ENCODE results near the gene PLCXD3.
"Not testable (repeated sequence)": the region's sequence is repeated elsewhere in the genome, so short reads cannot be mapped to it uniquely, and the experiment has no call there.

Gene PLCXD3, protein sequence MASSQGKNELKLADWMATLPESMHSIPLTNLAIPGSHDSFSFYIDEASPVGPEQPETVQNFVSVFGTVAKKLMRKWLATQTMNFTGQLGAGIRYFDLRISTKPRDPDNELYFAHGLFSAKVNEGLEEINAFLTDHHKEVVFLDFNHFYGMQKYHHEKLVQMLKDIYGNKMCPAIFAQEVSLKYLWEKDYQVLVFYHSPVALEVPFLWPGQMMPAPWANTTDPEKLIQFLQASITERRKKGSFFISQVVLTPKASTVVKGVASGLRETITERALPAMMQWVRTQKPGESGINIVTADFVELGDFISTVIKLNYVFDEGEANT
- total RNA-seq = 0 to 0.05 reads per million in 2 donors

DNA sequence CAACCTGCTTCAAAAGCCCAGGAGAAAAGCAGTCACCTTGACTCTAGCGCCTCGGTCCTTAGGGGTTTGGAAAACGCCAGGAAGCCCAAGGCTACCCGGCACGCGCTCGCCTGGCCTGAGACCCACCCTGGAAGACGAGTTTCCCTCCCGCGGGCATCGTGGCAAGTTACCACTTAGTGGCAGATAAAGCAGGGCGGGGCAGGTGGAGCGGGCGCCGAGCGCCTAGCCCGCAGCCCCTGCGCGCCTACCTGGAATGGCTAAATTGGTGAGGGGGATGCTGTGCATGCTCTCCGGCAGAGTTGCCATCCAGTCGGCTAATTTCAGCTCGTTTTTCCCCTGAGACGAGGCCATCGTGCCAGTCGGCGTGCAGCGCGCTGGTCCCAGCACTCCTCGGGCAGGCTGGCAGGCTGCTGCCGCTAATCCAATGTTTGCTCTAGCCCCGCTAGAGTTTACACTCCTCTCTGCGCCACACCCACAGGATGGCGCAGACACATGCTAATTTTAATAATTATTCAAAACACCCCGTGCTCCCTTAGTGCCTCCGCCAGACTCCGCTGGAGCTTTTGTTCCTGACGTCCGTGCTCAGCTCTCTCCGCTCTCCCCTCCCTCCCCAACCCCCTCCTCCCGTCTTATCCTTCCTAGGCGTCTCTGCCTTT is at the start of gene PLCXD3:
Gene PLCXD3 (minus strand): TSS at position 426 of the 656 bp plus-strand sequence. CDS start 75 bp downstream, at position 351.
- DNase-seq = peak; percentile 1

GRCh38 chr5:41559184-41559583 is 48.8 kb upstream of the PLCXD3 start:
- no peak for DNase-seq

- DNase-seq = no peak
These were observed 47.9 kb upstream of the PLCXD3 start for GRCh38 chr5:41558295-41558694.

DNA sequence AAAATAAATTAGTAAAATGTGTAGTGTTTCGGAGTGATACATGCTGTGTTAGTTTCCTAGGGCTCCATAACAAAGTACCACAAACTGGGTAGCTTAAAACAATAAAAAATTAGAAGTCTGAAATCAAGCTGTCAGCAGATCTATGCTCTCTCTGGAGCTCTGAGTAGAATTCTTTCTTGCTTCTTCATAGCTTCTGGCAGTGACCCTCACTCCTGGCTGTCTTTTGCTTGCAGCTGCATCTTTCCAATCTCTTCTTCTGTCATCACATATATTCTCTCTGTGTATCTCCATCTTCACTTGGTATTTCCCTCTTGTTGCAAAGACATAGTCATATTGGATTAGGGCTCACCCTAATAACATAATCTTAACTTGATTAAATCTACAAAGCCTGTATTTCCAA is 37.6 kb upstream of the PLCXD3 start:
- DNase-seq = no peak

GRCh38 chr5:41542183-41542582 is 31.8 kb upstream of the PLCXD3 start:
- DNase-seq = no peak

DNA sequence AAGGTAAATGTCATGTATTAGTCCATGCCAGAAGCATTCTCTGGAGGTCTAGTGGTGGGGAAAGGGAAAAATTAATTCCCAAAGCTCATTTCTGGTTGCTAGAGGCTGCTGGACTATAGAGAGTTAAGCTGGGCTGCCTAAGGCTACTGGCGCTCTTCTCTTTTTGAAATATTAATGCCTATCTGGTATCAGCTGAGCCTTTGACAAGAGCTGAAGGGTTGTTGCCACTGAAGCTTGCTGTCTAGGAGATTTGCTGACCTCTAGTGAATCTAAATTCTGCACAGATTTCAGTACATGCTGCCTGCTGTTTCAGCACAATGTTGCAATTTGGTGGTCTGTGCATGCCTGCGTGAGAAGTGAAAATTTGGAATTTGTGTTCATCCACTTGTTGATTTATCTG is 29.1 kb upstream of the PLCXD3 start:
- no peak for DNase-seq

DNA sequence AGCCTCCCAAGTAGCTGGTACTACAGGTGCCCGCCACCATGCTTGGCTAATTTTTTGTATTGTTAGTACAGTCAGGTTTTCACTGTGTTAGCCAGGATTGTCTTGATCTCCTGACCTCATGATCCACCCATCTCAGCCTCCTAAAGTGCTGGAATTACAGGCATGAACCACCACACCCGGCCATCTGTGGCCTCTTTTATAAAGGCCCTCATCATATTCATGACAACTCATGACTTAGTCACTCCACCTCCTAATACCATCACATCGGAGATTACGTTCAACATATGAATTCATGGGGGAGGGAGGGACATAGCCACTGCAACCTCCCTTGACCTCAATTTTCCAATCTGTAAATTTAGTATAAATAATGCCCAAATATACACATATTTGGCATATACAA is 27.2 kb upstream of the PLCXD3 start:
- no peak for DNase-seq

DNA sequence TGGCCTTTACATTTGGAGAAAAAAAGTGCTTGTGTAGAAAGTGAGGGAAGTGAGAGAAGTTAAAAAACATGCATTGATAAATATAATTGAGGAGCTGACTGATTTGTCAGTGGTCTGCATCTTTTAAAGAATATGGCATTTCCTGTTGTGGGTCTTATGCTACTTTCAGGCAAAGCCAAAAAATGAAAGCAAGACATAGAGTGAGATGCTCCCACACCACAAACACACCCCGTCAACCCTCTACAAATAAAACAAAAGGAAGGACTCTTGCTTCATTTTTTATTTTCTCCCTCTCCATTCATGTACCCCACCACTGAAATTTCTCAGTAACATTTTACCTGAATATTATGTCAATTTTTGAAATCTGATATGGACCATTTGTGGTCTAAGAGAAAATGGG is 22.1 kb upstream of the PLCXD3 start:
- no peak for DNase-seq

DNA sequence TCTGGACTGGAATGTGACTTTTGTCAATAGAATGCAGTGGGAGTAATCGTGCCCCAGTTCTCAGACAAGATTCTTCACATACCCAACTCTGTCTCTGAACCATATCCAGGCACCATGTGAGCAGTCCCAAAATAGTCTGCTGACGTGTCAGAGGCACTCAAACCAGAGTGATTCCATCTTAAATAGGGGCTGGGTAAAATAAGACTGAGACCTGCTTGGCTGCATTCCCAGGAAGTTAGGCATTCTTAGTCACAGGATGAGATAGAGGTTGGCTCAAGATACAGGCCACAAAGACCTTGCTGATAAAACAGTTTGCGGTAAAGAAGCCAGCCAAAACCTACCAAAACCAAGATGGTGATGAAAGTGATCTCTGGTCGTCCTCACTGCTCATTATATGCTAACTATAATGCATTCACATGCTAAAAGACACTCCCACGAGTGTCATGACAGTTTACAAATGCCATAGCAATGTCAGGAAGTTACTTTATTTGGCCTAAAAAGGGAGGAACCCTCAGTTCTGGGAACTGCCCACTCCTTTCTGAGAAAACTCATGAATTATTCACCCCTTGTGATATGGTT is 16.9 kb upstream of the PLCXD3 start:
- DNase-seq = no peak

DNA sequence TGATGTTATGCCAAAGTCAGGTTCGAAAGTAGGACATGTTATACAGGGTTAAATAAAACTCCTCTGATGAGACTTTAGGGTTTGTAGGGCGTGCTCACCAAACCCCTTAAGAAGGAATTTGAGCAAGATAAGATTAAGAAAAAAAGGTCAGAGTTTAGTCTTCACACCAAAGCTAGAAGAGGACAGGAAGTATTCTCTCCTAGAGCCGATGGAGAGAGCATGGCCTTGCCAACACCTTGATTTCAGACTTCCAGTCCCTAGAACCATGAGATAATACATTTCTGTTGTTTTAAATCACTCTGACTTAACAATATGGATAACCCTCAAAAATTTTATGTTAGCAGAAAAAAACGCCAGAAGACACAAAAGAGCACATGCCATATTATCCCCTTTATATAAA is 16.3 kb upstream of the PLCXD3 start:
- no peak for DNase-seq

GRCh38 chr5:41524174-41524573 is 13.8 kb upstream of the PLCXD3 start:
- DNase-seq = no peak

- DNase-seq = no peak
These were observed 11.9 kb upstream of the PLCXD3 start for GRCh38 chr5:41522193-41522786.

GRCh38 chr5:41519801-41520200 is 9.4 kb upstream of the PLCXD3 start:
- no peak for DNase-seq

GRCh38 chr5:41517909-41518308 is 7.5 kb upstream of the PLCXD3 start:
- DNase-seq = no peak

DNA sequence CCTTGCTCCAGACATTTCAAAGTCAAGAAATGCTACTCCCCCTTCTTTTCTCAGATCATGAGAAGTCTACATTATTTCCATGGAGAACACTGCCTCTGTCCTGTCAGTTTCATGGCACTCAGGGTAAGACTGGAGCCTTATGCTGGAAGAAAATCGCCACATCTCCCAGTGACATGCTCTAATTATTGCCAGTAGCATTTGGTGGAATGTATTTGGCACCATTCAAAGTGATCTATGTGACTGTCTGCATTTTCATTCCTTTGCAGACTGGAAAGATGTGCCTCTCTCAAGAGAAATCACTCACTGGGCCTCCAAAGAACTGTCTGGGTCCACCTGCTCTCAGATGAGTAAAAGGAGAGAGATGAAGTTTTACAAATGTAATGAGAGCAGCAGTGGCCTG is 840 bp upstream of the PLCXD3 start:
- no peak for DNase-seq

DNA sequence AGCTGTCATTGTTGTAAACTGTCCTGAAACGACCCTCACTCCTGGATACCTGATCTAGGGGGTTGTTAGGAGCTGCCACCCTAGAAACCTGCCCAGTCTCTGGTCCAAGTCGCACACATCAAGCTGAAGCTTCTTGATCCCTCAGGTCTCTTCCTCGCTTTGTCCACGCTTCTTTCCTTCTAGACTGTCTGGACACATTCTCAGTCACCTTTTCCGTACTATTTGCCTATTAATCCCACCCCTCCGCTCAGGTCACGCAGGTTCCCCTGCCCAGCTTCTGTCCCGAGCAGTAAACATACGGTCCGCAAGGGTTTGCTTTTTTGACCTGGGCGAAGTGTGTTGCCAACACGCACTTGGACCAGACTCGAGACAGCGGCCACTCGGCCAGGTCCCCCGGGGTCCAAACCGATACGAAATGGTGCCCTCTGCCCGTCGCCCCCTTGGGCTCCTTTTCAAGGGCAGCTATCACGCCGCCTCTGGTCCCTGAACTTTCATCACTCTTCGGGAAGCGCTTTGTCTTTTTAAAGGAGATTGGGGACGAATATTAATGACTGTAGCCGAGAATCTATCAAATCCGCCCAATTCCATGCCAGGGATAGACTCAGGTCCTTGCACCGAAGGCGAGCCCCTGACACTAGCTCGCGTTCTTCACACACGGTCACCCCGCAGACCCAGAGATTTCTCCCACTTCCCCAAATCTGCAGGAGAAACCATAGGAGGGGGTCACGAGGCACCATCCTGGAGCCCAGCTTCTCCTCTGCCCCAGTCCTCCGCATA is 814 bp downstream of the PLCXD3 start:
- DNase-seq = no peak

DNA sequence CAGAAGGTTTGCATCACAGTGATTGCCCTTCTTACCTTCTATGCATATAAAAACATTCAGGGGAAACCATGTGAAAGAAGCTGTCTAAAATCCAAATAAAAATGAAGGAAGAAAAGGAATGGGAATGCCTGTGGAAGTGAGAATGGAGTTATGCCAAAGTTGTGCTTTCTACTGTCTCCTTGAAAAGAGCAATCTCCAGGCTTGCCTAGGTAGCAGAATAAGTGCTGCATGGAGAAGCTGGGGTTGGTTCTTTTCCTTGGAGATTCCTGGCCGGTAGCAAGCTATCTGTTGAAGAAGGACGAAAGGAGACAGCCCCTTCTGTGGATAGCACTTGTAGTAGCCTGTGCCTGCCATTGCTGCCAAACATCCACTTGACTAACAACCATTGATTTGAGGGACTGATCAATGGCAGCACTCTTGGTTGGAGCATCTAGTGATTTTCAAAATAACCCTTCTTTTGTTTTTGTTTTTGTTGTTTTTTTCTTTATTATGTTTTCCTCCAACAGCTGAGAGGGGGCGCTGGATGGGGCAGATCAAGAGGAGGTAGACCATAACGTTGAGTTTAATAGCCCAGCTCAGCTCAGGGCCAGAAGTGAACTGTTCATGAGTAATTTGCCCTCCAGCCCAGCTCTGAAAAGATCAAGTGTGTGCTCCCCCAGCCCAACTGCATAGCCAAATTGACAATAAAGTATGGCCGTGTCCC is 1.6 kb downstream of the PLCXD3 start:
- DNase-seq = no peak

DNA sequence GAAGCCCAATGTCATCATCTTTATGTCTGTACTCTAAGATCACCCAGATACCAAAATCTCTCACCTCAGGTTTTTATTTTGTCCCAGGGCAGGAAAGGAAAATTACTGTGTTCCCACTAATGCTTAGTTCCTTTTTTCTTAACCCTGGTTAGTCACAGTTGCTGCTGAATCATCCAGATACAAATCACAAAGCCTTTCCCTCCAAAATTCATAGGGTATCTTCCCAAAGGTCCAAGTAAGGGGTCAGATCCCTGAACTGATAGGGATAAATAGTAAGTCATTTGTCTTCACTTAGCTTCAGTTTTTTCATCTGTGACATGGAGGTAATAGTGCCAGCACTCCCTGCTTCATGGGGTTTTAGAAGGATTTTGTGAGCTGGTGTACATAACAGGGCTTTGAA is 2.2 kb downstream of the PLCXD3 start:
- no peak for DNase-seq

- DNase-seq = no peak
These were observed 2.9 kb downstream of the PLCXD3 start for GRCh38 chr5:41507501-41507900.

GRCh38 chr5:41503860-41504259 is 6.5 kb downstream of the PLCXD3 start:
- DNase-seq = no peak

DNA sequence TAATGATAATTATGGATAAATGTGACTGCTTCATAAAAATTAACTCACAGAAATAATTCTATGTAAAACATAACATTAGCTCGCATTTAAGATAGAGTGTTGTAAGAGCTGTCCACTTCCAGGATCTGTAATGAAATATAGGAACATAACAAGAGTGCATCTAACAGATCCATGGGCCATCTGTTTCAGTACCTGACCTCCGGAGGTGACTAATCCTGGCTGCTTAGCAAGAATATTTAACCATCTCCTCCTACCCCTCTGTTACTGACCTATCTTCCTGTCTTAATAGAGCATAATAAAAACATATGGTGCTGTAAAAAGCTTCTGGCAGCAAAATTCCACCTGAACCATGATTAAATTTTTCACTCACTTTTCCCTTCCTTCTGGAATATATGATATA is 7.1 kb downstream of the PLCXD3 start:
- DNase-seq = no peak

GRCh38 chr5:41493490-41494126 is 16.8 kb downstream of the PLCXD3 start:
- not testable (repeated sequence) for DNase-seq

Measured in activated gamma-delta T cell (primary cell).